ENCODE measurements around the gene ITGB4.

Gene ITGB4

GRCh38 chr17:75692976-75693375 lies 28.3 kb upstream of the ITGB4 start:
- Mint-ChIP-seq H3K4me3 (no peak overlapping the region), H3K9me3 (no peaks in the 10 kb centered on the region), H3K4me1 (peaks cover 44% of the 10 kb centered on the region), H3K27ac (no peak overlapping the region), H3K27me3 (no peaks in the 10 kb centered on the region)
- no peak for DNase-seq
- no peak for ATAC-seq

GRCh38 chr17:75693500-75694481 lies 27.5 kb upstream of the ITGB4 start:
- ATAC-seq: no peak
- no peak overlapping the region for H3K4me3 Mint-ChIP-seq
- H3K27me3 Mint-ChIP-seq: no peaks in the 10 kb centered on the region
- no peak for DNase-seq
- no peaks in the 10 kb centered on the region for H3K9me3 Mint-ChIP-seq
- no peak overlapping the region for H3K27ac Mint-ChIP-seq
- H3K4me1 Mint-ChIP-seq: peaks cover 36% of the 10 kb centered on the region

GRCh38 chr17:75694536-75694935 lies 26.7 kb upstream of the ITGB4 start:
- Mint-ChIP-seq H3K4me1 (peaks cover 29% of the 10 kb centered on the region), H3K9me3 (no peaks in the 10 kb centered on the region), H3K27ac (no peak overlapping the region), H3K27me3 (no peaks in the 10 kb centered on the region), H3K4me3 (no peak overlapping the region)
- ATAC-seq (no peak), DNase-seq (no peak)

- Mint-ChIP-seq H3K27ac (peak overlapping the region; percentile 47 to 61), H3K9me3 (no peaks in the 10 kb centered on the region), H3K4me3 (no peak overlapping the region), H3K27me3 (no peaks in the 10 kb centered on the region), H3K4me1 (peaks cover 21% of the 10 kb centered on the region)
- no peak for ATAC-seq
- DNase-seq: no peak
Measured at GRCh38 chr17:75695141-75695829, 26.0 kb upstream of the ITGB4 start.

- H3K27ac Mint-ChIP-seq: peak overlapping the region in 1 of 2 donors; percentile 48
- H3K4me1 Mint-ChIP-seq: peaks cover 15% of the 10 kb centered on the region
- H3K4me3 Mint-ChIP-seq: no peak overlapping the region
- ATAC-seq: no peak
- H3K9me3 Mint-ChIP-seq: no peaks in the 10 kb centered on the region
- no peak for DNase-seq
- no peaks in the 10 kb centered on the region for H3K27me3 Mint-ChIP-seq
Measured at GRCh38 chr17:75695830-75696271, 25.4 kb upstream of the ITGB4 start.

GRCh38 chr17:75697651-75698291 lies 23.5 kb upstream of the ITGB4 start:
- H3K27ac Mint-ChIP-seq: peak overlapping the region in 1 of 2 donors; percentile 71

GRCh38 chr17:75698659-75699058 lies 22.6 kb upstream of the ITGB4 start:
- no peak for ATAC-seq
- H3K4me3 Mint-ChIP-seq: no peak overlapping the region
- H3K27ac Mint-ChIP-seq: peak overlapping the region in 1 of 2 donors; percentile 74
- no peaks in the 10 kb centered on the region for H3K27me3 Mint-ChIP-seq
- no peaks in the 10 kb centered on the region for H3K9me3 Mint-ChIP-seq
- no peaks in the 10 kb centered on the region for H3K4me1 Mint-ChIP-seq
- no peak for DNase-seq

More at GRCh38 chr17:75697651-75698291, 23.5 kb upstream of the ITGB4 start:
- Mint-ChIP-seq H3K4me3 (no peak overlapping the region), H3K4me1 (no peaks in the 10 kb centered on the region), H3K27me3 (no peaks in the 10 kb centered on the region), H3K9me3 (no peaks in the 10 kb centered on the region)
- ATAC-seq (no peak), DNase-seq (no peak)

GRCh38 chr17:75701288-75701687 lies 20.0 kb upstream of the ITGB4 start:
- H3K4me1 Mint-ChIP-seq: no peaks in the 10 kb centered on the region
- ATAC-seq: no peak
- H3K27ac Mint-ChIP-seq: peak overlapping the region; percentile 71 to 88
- H3K27me3 Mint-ChIP-seq: no peaks in the 10 kb centered on the region
- no peaks in the 10 kb centered on the region for H3K9me3 Mint-ChIP-seq
- no peak for DNase-seq
- no peak overlapping the region for H3K4me3 Mint-ChIP-seq

- Mint-ChIP-seq H3K9me3 (no peaks in the 10 kb centered on the region), H3K4me1 (no peaks in the 10 kb centered on the region), H3K27ac (peak overlapping the region in 1 of 2 donors; percentile 34), H3K27me3 (no peaks in the 10 kb centered on the region), H3K4me3 (no peak overlapping the region)
- no peak for DNase-seq
- no peak for ATAC-seq
Measured at GRCh38 chr17:75703191-75703590, 18.1 kb upstream of the ITGB4 start.

GRCh38 chr17:75703591-75703990 lies 17.7 kb upstream of the ITGB4 start:
- H3K27me3 Mint-ChIP-seq: no peaks in the 10 kb centered on the region
- H3K27ac Mint-ChIP-seq: peak overlapping the region in 1 of 2 donors; percentile 42
- H3K4me1 Mint-ChIP-seq: no peaks in the 10 kb centered on the region
- no peak overlapping the region for H3K4me3 Mint-ChIP-seq
- DNase-seq: no peak
- no peak for ATAC-seq
- no peaks in the 10 kb centered on the region for H3K9me3 Mint-ChIP-seq

GRCh38 chr17:75704963-75705875 lies 16.0 kb upstream of the ITGB4 start:
- H3K27ac Mint-ChIP-seq: peak overlapping the region in 1 of 2 donors; percentile 42
- no peaks in the 10 kb centered on the region for H3K4me1 Mint-ChIP-seq
- ATAC-seq (no peak), DNase-seq (no peak)
- no peaks in the 10 kb centered on the region for H3K27me3 Mint-ChIP-seq
- no peaks in the 10 kb centered on the region for H3K9me3 Mint-ChIP-seq
- no peak overlapping the region for H3K4me3 Mint-ChIP-seq

- ATAC-seq: no peak
- no peak for DNase-seq
- no peaks in the 10 kb centered on the region for H3K9me3 Mint-ChIP-seq
- no peaks in the 10 kb centered on the region for H3K27me3 Mint-ChIP-seq
- no peak overlapping the region for H3K4me3 Mint-ChIP-seq
- H3K27ac Mint-ChIP-seq: no peak overlapping the region
- no peaks in the 10 kb centered on the region for H3K4me1 Mint-ChIP-seq
Measured at GRCh38 chr17:75706042-75706728, 15.1 kb upstream of the ITGB4 start.

GRCh38 chr17:75707079-75707571 lies 14.1 kb upstream of the ITGB4 start:
- ATAC-seq (no peak), DNase-seq (no peak)
- H3K4me1 Mint-ChIP-seq: no peaks in the 10 kb centered on the region
- H3K27ac Mint-ChIP-seq: peak overlapping the region in 1 of 2 donors; percentile 95
- no peaks in the 10 kb centered on the region for H3K9me3 Mint-ChIP-seq
- no peaks in the 10 kb centered on the region for H3K27me3 Mint-ChIP-seq
- no peak overlapping the region for H3K4me3 Mint-ChIP-seq

GRCh38 chr17:75712446-75712845 lies 8.8 kb upstream of the ITGB4 start:
- no peaks in the 10 kb centered on the region for H3K4me1 Mint-ChIP-seq
- DNase-seq (no peak), ATAC-seq (no peak)
- H3K27me3 Mint-ChIP-seq: peaks cover 9% of the 10 kb centered on the region
- H3K27ac Mint-ChIP-seq: no peak overlapping the region
- no peak overlapping the region for H3K4me3 Mint-ChIP-seq
- no peaks in the 10 kb centered on the region for H3K9me3 Mint-ChIP-seq
